PFSK-1 (cell line): Measurements from ENCODE around the gene ZNF618.

Source experiments
- FOXP2 ChIP-seq: optimal IDR thresholded peaks from 2 replicates; pipeline ENCODE3; 2011; ENCODE audit warnings: borderline replicate concordance, control low read depth, inconsistent platforms; ENCODE audit not compliant: insufficient read depth; ENCODE audit errors: extremely low read length, extremely low read depth
- POLR2AphosphoS5 ChIP-seq: IDR thresholded peaks from 2 replicates; pipeline ENCODE4 v1.6.1; 2012; ENCODE audit warnings: low read depth, mild to moderate bottlenecking, control low read depth, low read length, moderate library complexity
- REST ChIP-seq, 2 experiments: IDR thresholded peaks; 2 replicates each; pipeline versions ENCODE4 v1.6.1 to v1.8.0; 2011 to 2012; ENCODE audit warnings: low read depth in 2 of 2, low read length in 2 of 2, control low read depth in 1 of 2, inconsistent platforms in 1 of 2, mild to moderate bottlenecking in 1 of 2, moderate library complexity in 1 of 2; ENCODE audit not compliant: insufficient read depth in 1 of 2
- SIN3A ChIP-seq: IDR thresholded peaks from 2 replicates; pipeline ENCODE4 v1.6.1; 2012; ENCODE audit warnings: mild to moderate bottlenecking, low read length, moderate library complexity, borderline replicate concordance; ENCODE audit not compliant: insufficient read depth

- no peak for TF ChIP-seq POLR2AphosphoS5
- TF ChIP-seq REST (IDR thresholded peaks at IDR 0.05; ENCODE audit: insufficient read depth in 1 of 2, low read depth in 2 of 2, low read length in 2 of 2), result no peak
- TF ChIP-seq FOXP2, result no peak
- TF ChIP-seq SIN3A, result no peak
Measured at GRCh38 chr9:113886026-113886369, 9.9 kb downstream of the ZNF618 start.
